ENCODE data around the gene ZNF74.

Gene ZNF74

GRCh38 chr22:20386972-20387371 lies 7.0 kb upstream of the ZNF74 start:
- H3K4me3 ChIP-seq (IDR thresholded peaks at IDR 0.05; ENCODE audit: insufficient read depth, low read depth, low read length) = no peak overlapping the region
- H3K4me2 ChIP-seq = no peak overlapping the region
- no peaks in the 10 kb centered on the region for H3K27me3 ChIP-seq (ENCODE audit: insufficient read depth, low read depth)
- H3K79me2 ChIP-seq (ENCODE audit: insufficient read depth, low read depth) = no peaks in the 10 kb centered on the region
- H3K9ac ChIP-seq = no peak overlapping the region
- H3K27ac ChIP-seq = no peak overlapping the region
- no peaks in the 10 kb centered on the region for H3K36me3 ChIP-seq (ENCODE audit: insufficient read depth)
- no peaks in the 10 kb centered on the region for H4K20me1 ChIP-seq (ENCODE audit: insufficient read depth)
- H3K4me1 ChIP-seq (ENCODE audit: low read depth, poor library complexity, severe bottlenecking) = peaks cover 7% of the 10 kb centered on the region
- TF ChIP-seq CTCF (conservative IDR thresholded peaks at IDR 0.05; ENCODE audit: low read depth, low read length) = no peak
- H2AFZ ChIP-seq (ENCODE audit: low read depth) = no peak overlapping the region

GRCh38 chr22:20388200-20388599 lies 5.8 kb upstream of the ZNF74 start:
- H3K4me3 ChIP-seq (IDR thresholded peaks at IDR 0.05; ENCODE audit: insufficient read depth, low read depth, low read length) = no peak overlapping the region
- H4K20me1 ChIP-seq (ENCODE audit: insufficient read depth) = no peaks in the 10 kb centered on the region
- H3K27me3 ChIP-seq (ENCODE audit: insufficient read depth, low read depth) = no peaks in the 10 kb centered on the region
- peaks cover 7% of the 10 kb centered on the region for H3K4me1 ChIP-seq (ENCODE audit: low read depth, poor library complexity, severe bottlenecking)
- H3K4me2 ChIP-seq = no peak overlapping the region
- no peaks in the 10 kb centered on the region for H3K36me3 ChIP-seq (ENCODE audit: insufficient read depth)
- H3K9ac ChIP-seq = no peak overlapping the region
- no peak overlapping the region for H3K27ac ChIP-seq
- H3K79me2 ChIP-seq (ENCODE audit: insufficient read depth, low read depth) = no peaks in the 10 kb centered on the region
- no peak for TF ChIP-seq CTCF (conservative IDR thresholded peaks at IDR 0.05; ENCODE audit: low read depth, low read length)
- no peak overlapping the region for H2AFZ ChIP-seq (ENCODE audit: low read depth)

- no peak overlapping the region for H3K4me2 ChIP-seq
- H4K20me1 ChIP-seq (ENCODE audit: insufficient read depth) = no peaks in the 10 kb centered on the region
- H3K9ac ChIP-seq = no peak overlapping the region
- no peaks in the 10 kb centered on the region for H3K79me2 ChIP-seq (ENCODE audit: insufficient read depth, low read depth)
- no peak overlapping the region for H2AFZ ChIP-seq (ENCODE audit: low read depth)
- peaks cover 11% of the 10 kb centered on the region for H3K4me1 ChIP-seq (ENCODE audit: low read depth, poor library complexity, severe bottlenecking)
- no peaks in the 10 kb centered on the region for H3K36me3 ChIP-seq (ENCODE audit: insufficient read depth)
- H3K27me3 ChIP-seq (ENCODE audit: insufficient read depth, low read depth) = no peaks in the 10 kb centered on the region
- TF ChIP-seq CTCF (conservative IDR thresholded peaks at IDR 0.05; ENCODE audit: low read depth, low read length) = no peak
- H3K27ac ChIP-seq = no peak overlapping the region
- no peak overlapping the region for H3K4me3 ChIP-seq (IDR thresholded peaks at IDR 0.05; ENCODE audit: insufficient read depth, low read depth, low read length)
Measured at GRCh38 chr22:20389288-20389687, 4.7 kb upstream of the ZNF74 start.

- H3K79me2 ChIP-seq (ENCODE audit: insufficient read depth, low read depth) = no peaks in the 10 kb centered on the region
- peaks cover 11% of the 10 kb centered on the region for H3K4me1 ChIP-seq (ENCODE audit: low read depth, poor library complexity, severe bottlenecking)
- H3K27me3 ChIP-seq (ENCODE audit: insufficient read depth, low read depth) = no peaks in the 10 kb centered on the region
- no peaks in the 10 kb centered on the region for H4K20me1 ChIP-seq (ENCODE audit: insufficient read depth)
- H3K4me2 ChIP-seq = no peak overlapping the region
- no peak overlapping the region for H3K27ac ChIP-seq
- no peak overlapping the region for H2AFZ ChIP-seq (ENCODE audit: low read depth)
- TF ChIP-seq CTCF (conservative IDR thresholded peaks at IDR 0.05; ENCODE audit: low read depth, low read length) = no peak
- H3K9ac ChIP-seq = no peak overlapping the region
- no peaks in the 10 kb centered on the region for H3K36me3 ChIP-seq (ENCODE audit: insufficient read depth)
- H3K4me3 ChIP-seq (IDR thresholded peaks at IDR 0.05; ENCODE audit: insufficient read depth, low read depth, low read length) = no peak overlapping the region
Measured at GRCh38 chr22:20390394-20390907, 3.5 kb upstream of the ZNF74 start.
